HG03095 (cell line): ENCODE measurements around the gene CIT.

Experiments
- ATAC-seq: cut with Tn5 transposase; IDR thresholded peaks from one replicate; pipeline ENCODE4 v1.9.1; 2021; ENCODE audit warnings: moderate library complexity; ENCODE audit not compliant: unreplicated experiment

The CIT gene

GRCh38 chr12:119864591-119864990 is 12.5 kb downstream of the CIT start:
- no peak for ATAC-seq

- no peak for ATAC-seq
Observed at GRCh38 chr12:119859241-119859640, 17.9 kb downstream of the CIT start.

DNA sequence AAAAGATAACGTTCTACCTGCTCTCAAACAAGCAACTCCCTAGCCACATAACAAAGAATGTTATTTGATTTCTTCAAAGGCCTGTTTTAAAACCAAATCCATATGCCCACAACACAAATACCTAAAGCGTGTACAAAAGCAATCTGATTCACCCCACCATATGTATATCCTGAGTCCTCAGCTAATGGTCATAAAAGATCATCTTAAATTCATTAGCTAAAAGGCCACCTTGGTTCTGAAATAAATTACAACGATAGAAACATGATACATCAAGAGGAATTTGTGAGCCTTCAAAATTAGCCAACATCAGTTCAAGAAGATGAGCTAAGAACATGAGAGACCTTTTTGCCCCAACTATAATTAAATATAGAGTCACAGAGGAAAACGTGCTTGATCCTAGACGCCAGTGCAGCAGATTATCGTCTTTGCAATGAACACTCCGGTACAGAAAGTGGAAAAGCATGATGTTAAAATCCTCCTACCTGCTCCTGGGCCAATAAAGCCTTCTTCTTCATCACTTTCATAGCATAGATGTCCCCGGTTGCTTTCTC is 20.0 kb downstream of the CIT start:
- ATAC-seq: no peak

DNA sequence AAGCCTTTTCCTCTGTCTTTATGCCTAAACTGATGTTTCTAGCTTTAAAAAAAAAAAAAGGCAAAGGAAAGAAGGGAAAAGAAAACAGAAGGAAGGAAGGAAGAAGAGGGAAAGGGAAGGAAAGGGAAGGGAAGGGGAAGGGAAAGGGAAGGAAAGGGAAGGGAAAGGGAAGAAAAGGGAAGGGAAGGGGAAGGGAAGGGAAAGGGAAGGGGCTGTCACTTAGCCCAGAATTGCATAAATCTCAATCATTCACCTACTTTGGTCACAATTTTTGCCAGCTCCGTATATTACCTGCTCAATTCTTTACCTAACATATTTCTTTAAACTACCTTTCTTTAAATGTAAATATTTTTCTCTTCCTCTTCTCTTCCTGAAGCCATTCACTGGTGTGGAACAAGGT is 26.8 kb downstream of the CIT start:
- ATAC-seq: no peak

DNA sequence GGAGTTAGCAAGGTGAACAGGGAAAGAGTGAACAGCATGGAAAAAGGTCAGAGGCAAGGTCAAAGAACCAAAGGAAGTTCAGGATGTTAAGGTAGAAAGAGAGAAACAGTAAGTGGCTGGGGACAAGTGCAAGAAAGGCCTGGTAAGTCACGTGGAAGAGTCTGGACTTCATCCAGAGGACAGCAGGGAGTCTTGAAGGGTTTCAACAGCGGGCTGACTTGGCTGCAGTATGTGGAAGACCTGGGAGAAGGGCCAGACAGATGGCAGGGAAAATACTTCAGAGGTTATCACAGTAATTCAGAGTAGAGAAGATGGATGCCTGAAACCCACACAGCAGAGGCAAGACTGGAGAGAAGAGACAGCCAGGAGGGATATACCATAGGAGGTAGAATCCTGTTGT is 34.0 kb downstream of the CIT start:
- no peak for ATAC-seq

- ATAC-seq: no peak
Observed at GRCh38 chr12:119842380-119842779, 34.7 kb downstream of the CIT start.

- no peak for ATAC-seq
Observed at GRCh38 chr12:119841433-119842210, 35.5 kb downstream of the CIT start.

DNA sequence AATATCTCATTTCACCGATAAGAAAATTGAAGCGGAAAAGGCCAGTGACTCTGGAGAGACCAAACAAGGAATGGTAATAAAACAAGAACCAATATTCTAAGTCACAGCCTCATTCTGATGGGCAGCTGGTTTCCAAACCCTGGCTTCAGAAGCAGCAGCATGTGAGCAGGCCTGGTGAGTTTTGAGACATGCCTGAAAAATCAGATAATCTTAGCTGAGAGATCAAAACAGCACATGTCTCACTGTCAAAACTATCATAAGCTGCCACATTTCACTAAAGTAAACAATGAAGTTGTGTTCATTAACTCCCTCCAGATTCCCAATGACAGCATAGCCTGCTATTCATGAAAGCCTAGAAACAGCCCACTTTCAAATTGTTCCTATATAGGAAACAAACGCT is 36.5 kb downstream of the CIT start:
- ATAC-seq: no peak

- no peak for ATAC-seq
Observed at GRCh38 chr12:119840168-119840567, 37.0 kb downstream of the CIT start.

- ATAC-seq: no peak
Observed at GRCh38 chr12:119838826-119839600, 38.1 kb downstream of the CIT start.

- no peak for ATAC-seq
Observed at GRCh38 chr12:119836781-119837180, 40.3 kb downstream of the CIT start.

- ATAC-seq: no peak
Observed at GRCh38 chr12:119835068-119835467, 42.1 kb downstream of the CIT start.

DNA sequence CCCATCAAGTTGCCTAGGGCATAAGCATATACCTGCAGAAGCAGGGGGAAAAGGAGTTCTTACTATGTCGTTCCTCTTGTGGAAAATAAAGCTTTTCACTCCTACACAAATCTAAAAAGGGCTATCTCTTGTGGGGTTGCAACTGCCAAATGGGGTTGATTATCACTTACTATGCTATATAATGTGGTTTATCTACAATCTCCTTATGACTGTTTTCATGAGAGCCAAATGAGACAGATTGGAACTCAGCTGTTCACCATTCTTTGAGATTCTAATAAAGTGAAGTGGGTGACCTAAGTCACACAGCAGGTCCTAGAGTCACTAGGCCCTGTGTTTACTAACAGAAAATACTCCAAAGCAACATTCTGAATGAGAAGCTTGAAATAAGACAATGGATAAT is 47.7 kb downstream of the CIT start:
- no peak for ATAC-seq

DNA sequence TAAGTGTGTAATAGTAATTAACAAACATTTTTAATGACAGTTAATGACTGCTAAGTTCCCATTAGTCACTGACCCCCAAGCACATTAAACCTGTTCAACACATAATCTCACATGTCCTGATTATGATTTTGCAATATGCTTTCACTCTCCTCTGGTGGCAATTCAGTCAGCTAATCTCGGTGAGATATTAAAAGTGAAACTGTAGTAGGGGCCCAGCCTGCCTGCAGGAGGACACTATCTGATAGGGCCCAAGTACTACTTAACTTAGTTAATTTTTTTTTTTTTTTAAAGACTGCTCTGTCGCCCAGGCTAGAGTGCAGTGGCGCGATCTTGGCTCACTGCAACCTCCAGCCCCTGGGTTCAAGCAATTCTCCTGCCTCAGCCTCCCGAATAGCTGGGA is 48.8 kb downstream of the CIT start:
- ATAC-seq: no peak

- ATAC-seq: no peak
Observed at GRCh38 chr12:119827760-119828159, 49.4 kb downstream of the CIT start.

DNA sequence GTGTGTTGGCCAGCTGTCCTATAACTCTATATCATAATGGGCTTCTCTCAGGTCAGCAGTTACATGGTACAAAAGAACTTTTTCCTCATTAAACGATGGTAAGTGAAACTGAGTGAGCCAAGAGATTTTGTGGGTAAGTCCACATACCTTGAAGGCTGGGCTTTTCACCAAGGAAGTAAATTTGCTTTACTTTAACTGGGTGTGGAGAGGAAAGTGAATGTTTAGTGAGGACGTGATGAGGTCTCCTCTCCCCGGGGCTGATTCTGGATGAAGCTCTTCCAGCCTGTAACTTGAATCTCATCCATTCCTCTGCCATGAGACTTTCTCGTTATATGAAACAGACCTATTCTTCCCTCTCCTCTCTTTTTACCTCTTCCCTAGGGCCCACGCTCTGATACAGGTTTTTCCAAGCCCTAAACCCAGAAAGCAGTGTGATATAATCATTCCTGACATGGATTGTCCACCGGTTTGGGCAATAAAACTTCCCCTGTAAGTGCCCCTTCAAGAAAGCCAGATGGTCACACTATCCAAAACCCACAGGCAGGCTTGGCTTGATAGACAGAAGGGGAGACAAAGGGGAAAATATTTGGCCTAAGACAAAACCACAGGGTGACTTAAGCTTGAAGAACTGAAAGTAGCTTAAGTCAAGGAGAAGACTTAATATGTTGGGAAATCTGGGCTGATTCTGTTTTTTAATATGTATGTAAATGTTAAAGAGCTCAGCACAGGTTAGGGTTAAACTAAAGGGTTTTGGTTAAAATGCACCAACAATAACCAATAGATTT is 50.3 kb downstream of the CIT start:
- ATAC-seq: no peak

DNA sequence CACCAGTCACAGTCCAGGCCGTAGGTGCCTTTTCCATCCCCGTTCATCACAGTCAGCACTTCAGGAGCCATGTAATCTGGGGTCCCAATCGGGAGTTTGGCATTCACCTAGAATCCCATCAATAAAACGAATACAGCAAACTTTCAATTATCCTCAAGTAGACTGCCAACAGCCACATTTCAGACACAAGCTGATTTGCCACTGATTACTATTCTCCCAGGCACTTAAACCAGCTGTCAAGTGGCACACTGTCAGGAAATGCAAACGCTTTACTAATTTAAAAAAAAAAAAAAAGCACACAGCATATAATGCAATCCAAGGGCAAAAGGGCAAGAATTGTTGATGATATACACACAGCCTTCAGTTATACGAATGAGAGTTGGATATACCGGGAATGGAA is 51.9 kb downstream of the CIT start:
- ATAC-seq: no peak

DNA sequence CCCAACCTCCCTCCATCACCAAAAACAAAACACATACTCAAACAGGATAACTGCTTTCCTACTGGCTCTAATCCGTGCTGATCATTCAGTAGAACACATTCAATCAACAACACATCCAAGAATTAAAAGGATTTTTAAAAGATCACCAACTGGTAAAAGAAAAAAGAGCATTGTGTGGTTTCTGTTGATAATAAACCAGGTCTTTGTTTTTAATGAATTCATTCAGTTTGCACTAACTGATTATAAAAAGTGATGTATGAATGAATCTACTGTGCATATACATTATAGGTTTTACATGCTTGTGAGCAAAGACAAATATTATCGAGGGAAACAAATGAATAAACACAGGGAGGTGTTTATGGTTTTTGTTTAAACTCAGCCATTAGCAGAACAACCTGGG is 55.1 kb downstream of the CIT start:
- no peak for ATAC-seq

- no peak for ATAC-seq
Observed at GRCh38 chr12:119819322-119819721, 57.8 kb downstream of the CIT start.

DNA sequence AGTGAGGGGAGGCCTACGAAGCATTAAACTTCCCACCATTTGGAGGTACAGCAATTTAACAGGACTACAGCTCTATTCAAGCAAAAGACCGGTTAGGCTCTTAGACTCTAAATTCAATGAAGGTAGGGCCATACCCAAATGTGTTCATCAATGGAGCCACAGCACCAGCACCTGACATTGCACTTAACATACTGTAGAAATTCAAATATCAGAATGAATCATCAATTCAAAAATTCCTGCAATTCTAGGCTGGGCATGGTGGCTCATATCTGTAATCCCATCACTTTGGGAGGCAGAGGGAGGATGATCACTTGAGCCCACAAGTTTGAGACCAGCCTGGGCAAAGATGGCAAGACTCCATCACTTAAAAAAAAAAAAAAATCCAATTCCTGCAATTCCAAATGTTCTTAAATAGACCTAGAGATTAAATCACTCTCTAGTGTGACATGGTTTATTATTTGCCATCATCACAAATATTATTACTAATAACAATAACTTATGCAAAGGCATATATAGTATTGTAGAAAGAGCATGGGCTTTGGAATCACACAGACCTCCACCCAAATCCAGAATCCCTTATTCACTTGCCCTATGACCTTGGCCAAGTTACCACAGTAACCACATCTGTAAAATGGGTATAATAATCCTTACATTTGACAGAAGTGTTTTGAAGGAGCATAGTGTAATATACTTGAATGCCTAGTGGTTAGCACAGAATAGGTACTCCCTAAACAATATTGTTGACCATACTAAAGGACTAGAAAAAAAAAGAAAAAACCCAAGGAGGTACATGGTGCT is 59.4 kb downstream of the CIT start:
- ATAC-seq: no peak

DNA sequence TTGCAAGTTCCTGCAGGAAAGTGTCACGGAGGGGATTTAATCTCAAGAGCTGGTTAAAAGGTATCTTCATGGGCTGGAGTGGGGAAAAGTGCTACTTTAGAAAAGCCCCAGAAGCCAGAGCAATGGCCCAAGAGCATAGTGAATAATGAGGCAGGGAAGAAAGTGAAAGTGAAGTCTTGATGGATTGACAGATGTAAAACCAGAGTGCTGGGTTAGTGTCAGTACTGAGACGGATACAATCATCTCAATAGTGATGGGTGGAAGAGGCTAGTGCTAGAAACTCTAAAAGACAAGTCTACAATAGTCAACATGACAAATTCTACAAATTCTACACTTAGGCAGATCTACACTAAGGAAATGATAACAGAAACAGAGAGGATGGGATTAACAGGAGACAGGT is 68.1 kb downstream of the CIT start:
- no peak for ATAC-seq
